IMR-90 (cell line): Measurements from ENCODE around the gene CFH. TPM values are rescaled to one million over a fixed set of nuclear protein-coding genes. Genes with fewer than 3 reads are reported as not detected.

Experiments
- ATAC-seq: fragments of 200-7000 bp; cut with Tn5 transposase; 2 replicates; pipeline ENCODE4 v1.9.1; 2020; ENCODE audit warnings: low read depth, mild to moderate bottlenecking, moderate library complexity
- BruUV-seq: library from RNA; stranded (reverse); fragments of 400-500 nt; replicated peaks from 2 replicates; lab custom pipeline; 2021; lab: Mats Ljungman, UMichigan
- CTCF ChIA-PET: fragments of 300-600 bp; formaldehyde crosslinking; extraction: SDS; loops from one replicate; lab custom pipeline; 2021; ENCODE audit warnings: antibody characterized with exemption; lab: Yijun Ruan, JAX
- POLR2A ChIA-PET: fragments of 300-600 bp; sonication (Branson Sonifier 250); formaldehyde crosslinking; loops from one replicate; lab custom pipeline; 2022; ENCODE audit warnings: antibody characterized with exemption; ENCODE audit not compliant: unreplicated experiment; lab: Charles Lee
- DNase-seq: peaks from one replicate; pipeline ENCODE4 v3.0.0; 2013
- H2AFZ ChIP-seq: replicated peaks from 2 replicates; pipeline ENCODE3; 2013; ENCODE audit warnings: low read length, mild to moderate bottlenecking; ENCODE audit not compliant: poor library complexity
- H2AK5ac ChIP-seq: 2 replicates; pipeline ENCODE4 v1.6.1; 2013; ENCODE audit warnings: low read depth, low read length, inconsistent platforms
- H2AK9ac ChIP-seq: replicated peaks from 2 replicates; pipeline ENCODE3; 2013; ENCODE audit warnings: mild to moderate bottlenecking, low read depth, low read length, moderate library complexity; ENCODE audit not compliant: poor library complexity
- H2BK120ac ChIP-seq: 2 replicates; pipeline ENCODE4 v1.6.1; 2013; ENCODE audit warnings: low read depth, low read length, inconsistent platforms
- H2BK15ac ChIP-seq: 3 replicates; pipeline ENCODE4 v1.6.1; 2013; ENCODE audit warnings: low read depth, low read length, inconsistent platforms
- H2BK20ac ChIP-seq: 2 replicates; pipeline ENCODE4 v1.6.1; 2013; ENCODE audit warnings: low read depth, mild to moderate bottlenecking, inconsistent platforms, low read length, moderate library complexity
- H2BK5ac ChIP-seq: 2 replicates; pipeline ENCODE4 v1.6.1; 2013; ENCODE audit warnings: mild to moderate bottlenecking, low read depth, low read length, inconsistent platforms; ENCODE audit not compliant: poor library complexity, severe bottlenecking
- H3K14ac ChIP-seq: replicated peaks from 2 replicates; pipeline ENCODE4 v1.6.1; 2013; ENCODE audit warnings: low read depth, low read length, inconsistent platforms
- H3K18ac ChIP-seq: 2 replicates; pipeline ENCODE4 v1.6.1; 2013; ENCODE audit warnings: low read depth, low read length, control low read depth
- H3K23ac ChIP-seq: 2 replicates; pipeline ENCODE4 v1.6.1; 2013; ENCODE audit warnings: low read depth, low read length, inconsistent platforms
- H3K27ac ChIP-seq: 2 replicates; pipeline ENCODE4 v1.5.1; 2013; ENCODE audit warnings: mild to moderate bottlenecking, control low read depth, low read length; ENCODE audit not compliant: insufficient read depth
- H3K27me3 ChIP-seq: 2 replicates; pipeline ENCODE4 v1.6.1; 2013; ENCODE audit warnings: low read length; ENCODE audit not compliant: control insufficient read depth, insufficient read depth
- H3K36me3 ChIP-seq: 2 replicates; pipeline ENCODE4 v1.6.1; 2013; ENCODE audit warnings: low read length, mixed read lengths; ENCODE audit not compliant: control insufficient read depth, insufficient read depth
- H3K4ac ChIP-seq: 2 replicates; pipeline ENCODE4 v1.6.1; 2013; ENCODE audit warnings: low read depth, low read length, inconsistent platforms
- H3K4me1 ChIP-seq: 2 replicates; pipeline ENCODE4 v1.6.1; 2013; ENCODE audit warnings: low read length, mixed read lengths; ENCODE audit not compliant: control insufficient read depth, insufficient read depth
- H3K4me2 ChIP-seq: 2 replicates; pipeline ENCODE4 v1.6.1; 2013; ENCODE audit warnings: low read depth, mild to moderate bottlenecking, control low read depth, low read length, moderate library complexity
- H3K4me3 ChIP-seq: 2 replicates; pipeline ENCODE4 v1.5.1; 2013; ENCODE audit warnings: low read depth, mild to moderate bottlenecking, control low read depth, low read length, moderate library complexity; ENCODE audit not compliant: insufficient read depth
- H3K56ac ChIP-seq: 2 replicates; pipeline ENCODE4 v1.6.1; 2013; ENCODE audit warnings: low read length, inconsistent platforms; ENCODE audit not compliant: insufficient read depth; ENCODE audit errors: extremely low read depth
- H3K79me1 ChIP-seq, 2 experiments: 2 replicates each; pipeline ENCODE4 v1.6.1; 2013; ENCODE audit warnings: low read length in 2 of 2, inconsistent platforms in 1 of 2, low read depth in 1 of 2
- H3K9ac ChIP-seq: 2 replicates; pipeline ENCODE4 v1.6.1; 2013; ENCODE audit warnings: low read depth, low read length, control low read depth
- H3K9me1 ChIP-seq: 2 replicates; pipeline ENCODE4 v1.6.1; 2013; ENCODE audit warnings: low read length, inconsistent platforms; ENCODE audit not compliant: insufficient read depth
- H3K9me3 ChIP-seq: 2 replicates; pipeline ENCODE4 v1.6.1; 2013; ENCODE audit warnings: low read length; ENCODE audit not compliant: control insufficient read depth, insufficient read depth
- H4K20me1 ChIP-seq: 2 replicates; pipeline ENCODE4 v1.6.1; 2013; ENCODE audit warnings: low read length, inconsistent platforms; ENCODE audit not compliant: insufficient read depth
- H4K5ac ChIP-seq: 2 replicates; pipeline ENCODE4 v1.6.1; 2013; ENCODE audit warnings: mild to moderate bottlenecking, low read depth, low read length, control low read depth
- H4K8ac ChIP-seq, 2 experiments: 2 replicates each; pipeline ENCODE4 v1.6.1; 2013; ENCODE audit warnings: low read depth in 2 of 2, low read length in 2 of 2, control low read depth in 1 of 2, inconsistent platforms in 1 of 2
- H4K91ac ChIP-seq: 2 replicates; pipeline ENCODE4 v1.6.1; 2013; ENCODE audit warnings: low read depth, low read length, inconsistent platforms; ENCODE audit not compliant: insufficient read depth
- BHLHE40 ChIP-seq: fragments of 150-350 bp; IDR thresholded peaks from 2 replicates; pipeline ENCODE4 v1.6.1; 2016; ENCODE audit warnings: mild to moderate bottlenecking, low read depth, low read length
- CEBPB ChIP-seq: IDR thresholded peaks from 2 replicates; pipeline ENCODE4 v1.6.1; 2012; ENCODE audit warnings: low read depth, low read length, improper control_type of control experiment
- POLR2A ChIP-seq: IDR thresholded peaks from 2 replicates; pipeline ENCODE4 v1.6.1; 2012; ENCODE audit warnings: mild to moderate bottlenecking, low read depth, low read length
- RAD21 ChIP-seq: IDR thresholded peaks from 2 replicates; pipeline ENCODE4 v1.6.1; 2012; ENCODE audit warnings: low read length, improper control_type of control experiment
- RFX5 ChIP-seq: IDR thresholded peaks from 2 replicates; pipeline ENCODE4 v1.8.0; 2012; ENCODE audit warnings: low read depth, mild to moderate bottlenecking, low read length, moderate library complexity
- WGBS, 2 experiments: methylation state at CpG; one replicate each; pipeline versions ENCODE4 v1.1.5 to v1.1.7; 2013; ENCODE audit warnings: missing lambda C conversion rate in 2 of 2; ENCODE audit not compliant: insufficient read length in 1 of 2; ENCODE audit errors: extremely low coverage in 2 of 2; 5-methylcytosine and 5-hydroxymethylcytosine counted together
- dilution Hi-C: fragments of 300-500 bp; cut with HindIII; formaldehyde crosslinking; loops from one replicate; pipeline ENCODE4 v1.14.3; 2018; ENCODE audit warnings: low sequenced_read_pairs; ENCODE audit not compliant: unreplicated experiment
- in situ Hi-C: fragments of 300-500 bp; cut with MboI; formaldehyde crosslinking; loops from 3 replicates; pipeline ENCODE4 v1.14.3; 2019; ENCODE audit warnings: low sequenced_read_pairs, inconsistent platforms, mixed read lengths
- intact Hi-C: fragments of 100-400 bp; cut with micrococcal nuclease; formaldehyde crosslinking; loops from 2 replicates; pipeline ENCODE4 v1.10.0; 2022
- polyA plus RNA-seq, 3 experiments: library from polyadenylated mRNA; depleted of rRNA; stranded (reverse); fragments of >200 nt; gene quantifications; 2 replicates each; pipeline ENCODE4 v1.2.3, GENCODE V29; 2012; ENCODE audit warnings: low replicate concordance in 1 of 3
- total RNA-seq: library from RNA; depleted of rRNA; stranded (reverse); fragments of >200 nt; gene quantifications from 2 replicates; pipeline ENCODE4 v1.2.3, GENCODE V29; 2012
- TF ChIP-seq, protein P1 (sequence below): conservative IDR thresholded peaks from 2 replicates; pipeline ENCODE4 v1.5.1; 2012; ENCODE audit warnings: mild to moderate bottlenecking, low read depth, low read length, improper control_type of control experiment

Gene CFH
- total and polyA plus RNA-seq, 2 of the 4 experiments (the other 2 are of a cell fraction) = 6.3 to 12.1 TPM

DNA sequence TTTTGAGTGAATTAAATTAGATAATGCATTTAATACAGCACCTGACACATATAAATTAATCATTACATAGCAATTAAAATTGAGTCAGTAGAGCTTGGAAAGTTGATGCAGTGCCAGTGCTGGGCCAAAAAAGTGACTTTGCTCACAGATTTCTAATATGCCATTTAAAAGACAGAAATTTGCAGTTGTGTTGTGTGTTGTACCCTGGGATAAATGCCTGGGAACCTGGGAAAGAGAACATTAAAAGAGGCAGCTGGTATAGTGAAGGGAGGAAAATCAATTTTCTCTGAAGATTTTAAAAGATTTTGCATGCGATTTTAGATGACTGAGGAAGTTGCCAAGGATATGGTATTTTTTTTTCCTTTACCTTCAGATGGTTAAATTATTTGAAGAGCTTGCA lies 10.9 kb upstream of the CFH start:
- Histone ChIP-seq H2AK5ac (no peak overlapping the region), H2BK5ac (no peak overlapping the region), H3K27me3 (no peaks in the 10 kb centered on the region), H4K5ac (no peak overlapping the region), H3K4me3 (no peak overlapping the region), H3K4me1 (no peaks in the 10 kb centered on the region), H3K9me1 (no peaks in the 10 kb centered on the region), H3K14ac (no peak overlapping the region), H2BK20ac (no peak overlapping the region), H2AK9ac (no peak overlapping the region), H3K56ac (no peak overlapping the region), H4K8ac (no peak overlapping the region), H2BK120ac (no peak overlapping the region), H3K9me3 (no peaks in the 10 kb centered on the region), H4K91ac (no peak overlapping the region), H3K18ac (no peak overlapping the region), H3K9ac (no peak overlapping the region), H3K27ac (no peak overlapping the region), H3K4me2 (no peak overlapping the region), H3K4ac (no peak overlapping the region), H3K23ac (no peak overlapping the region), H3K79me1 (no peaks in the 10 kb centered on the region), H4K20me1 (no peaks in the 10 kb centered on the region), H2BK15ac (no peak overlapping the region), H2AFZ (no peak overlapping the region), H3K36me3 (no peaks in the 10 kb centered on the region)
- TF ChIP-seq POLR2A (no peak), RAD21 (no peak), RFX5 (no peak), BHLHE40 (no peak), CEBPB (no peak)
- TF ChIP-seq, protein P1, sequence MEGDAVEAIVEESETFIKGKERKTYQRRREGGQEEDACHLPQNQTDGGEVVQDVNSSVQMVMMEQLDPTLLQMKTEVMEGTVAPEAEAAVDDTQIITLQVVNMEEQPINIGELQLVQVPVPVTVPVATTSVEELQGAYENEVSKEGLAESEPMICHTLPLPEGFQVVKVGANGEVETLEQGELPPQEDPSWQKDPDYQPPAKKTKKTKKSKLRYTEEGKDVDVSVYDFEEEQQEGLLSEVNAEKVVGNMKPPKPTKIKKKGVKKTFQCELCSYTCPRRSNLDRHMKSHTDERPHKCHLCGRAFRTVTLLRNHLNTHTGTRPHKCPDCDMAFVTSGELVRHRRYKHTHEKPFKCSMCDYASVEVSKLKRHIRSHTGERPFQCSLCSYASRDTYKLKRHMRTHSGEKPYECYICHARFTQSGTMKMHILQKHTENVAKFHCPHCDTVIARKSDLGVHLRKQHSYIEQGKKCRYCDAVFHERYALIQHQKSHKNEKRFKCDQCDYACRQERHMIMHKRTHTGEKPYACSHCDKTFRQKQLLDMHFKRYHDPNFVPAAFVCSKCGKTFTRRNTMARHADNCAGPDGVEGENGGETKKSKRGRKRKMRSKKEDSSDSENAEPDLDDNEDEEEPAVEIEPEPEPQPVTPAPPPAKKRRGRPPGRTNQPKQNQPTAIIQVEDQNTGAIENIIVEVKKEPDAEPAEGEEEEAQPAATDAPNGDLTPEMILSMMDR = no peak
- no TSS peak for BruUV-seq
- intact Hi-C loops (loop anchor here (2.0 kb wide), 1 partner anchor 68 kb away; no protein-coding TSS in a partner anchor), in situ Hi-C loops (no loop called here), dilution Hi-C loops (no loop called here)
- WGBS, 2 experiments = no CpG with 5 or more reads among the region's 1 CpG
- no peak for DNase-seq
- ChIA-PET CTCF (no interaction called here), POLR2A (no interaction called here)
- no peak for ATAC-seq
